HEK293 (cell line): ENCODE results near the gene LAMB2.

ENCODE experiments used
- CTCF ChIA-PET: fragments of 350-600 bp; formaldehyde crosslinking; extraction: SDS; loops from one replicate; lab custom pipeline; 2021; ENCODE audit warnings: antibody characterized with exemption; lab: Yijun Ruan, JAX
- POLR2A ChIA-PET: fragments of 300-600 bp; formaldehyde crosslinking; extraction: SDS; loops from one replicate; lab custom pipeline; 2020; ENCODE audit warnings: antibody characterized with exemption, inconsistent platforms; lab: Yijun Ruan, JAX
- H3K27ac ChIP-seq: fragments of 200-500 bp; sonication (Bioruptor generic); 2 replicates; pipeline ENCODE4 v1.5.1; 2014; ENCODE audit warnings: low read depth, low read length, control low read depth, inconsistent platforms; ENCODE audit errors: extremely low read depth
- H3K36me3 ChIP-seq, 2 experiments: fragments of 200-500 bp in 1 of 2; sonication (Bioruptor generic) in 1 of 2; 1 replicate in 1 of 2; 2 replicates in 1 of 2; pipeline ENCODE4 v1.5.1; 2014 to 2017; ENCODE audit warnings: inconsistent platforms in 2 of 2, low read length in 2 of 2; ENCODE audit not compliant: control insufficient read depth in 2 of 2, insufficient read depth in 1 of 2
- H3K4me1 ChIP-seq: fragments of 200-500 bp; sonication (Bioruptor generic); 2 replicates; pipeline ENCODE4 v1.5.1; 2014; ENCODE audit warnings: mild to moderate bottlenecking, low read length, inconsistent platforms; ENCODE audit not compliant: control insufficient read depth, insufficient read depth
- H3K4me3 ChIP-seq: 2 replicates; pipeline ENCODE4 v1.5.1; 2011; ENCODE audit warnings: low read depth, mild to moderate bottlenecking, control low read depth, low read length, moderate library complexity
- H3K9me3 ChIP-seq: fragments of 200-500 bp; sonication (Bioruptor generic); 2 replicates; pipeline ENCODE4 v1.5.1; 2014; ENCODE audit warnings: low read depth, low read length, inconsistent platforms; ENCODE audit not compliant: control insufficient read depth, insufficient read depth
- GLIS1 ChIP-seq: fragments of 450-650 bp; formaldehyde crosslinking; IDR thresholded peaks from 2 replicates; pipeline ENCODE4 v1.5.1; 2016; ENCODE audit warnings: missing biosample characterization, missing genetic modification characterization
- GLIS2 ChIP-seq: fragments of 450-650 bp; formaldehyde crosslinking; IDR thresholded peaks from 2 replicates; pipeline ENCODE4 v1.5.1; 2016; ENCODE audit warnings: missing biosample characterization, missing genetic modification characterization
- KLF7 ChIP-seq: fragments of 450-650 bp; formaldehyde crosslinking; IDR thresholded peaks from 2 replicates; pipeline ENCODE4 v1.5.1; 2016; ENCODE audit warnings: missing biosample characterization, missing genetic modification characterization, borderline replicate concordance
- KLF9 ChIP-seq: fragments of 450-650 bp; formaldehyde crosslinking; IDR thresholded peaks from 2 replicates; pipeline ENCODE4 v1.5.1; 2016; ENCODE audit warnings: missing biosample characterization, missing genetic modification characterization, low read depth
- SCRT2 ChIP-seq: fragments of 450-650 bp; formaldehyde crosslinking; IDR thresholded peaks from 2 replicates; pipeline ENCODE4 v1.5.1; 2016; ENCODE audit warnings: missing biosample characterization, missing genetic modification characterization
- SP2 ChIP-seq: fragments of 450-650 bp; formaldehyde crosslinking; IDR thresholded peaks from 2 replicates; pipeline ENCODE4 v1.5.1; 2016; ENCODE audit warnings: missing biosample characterization, missing genetic modification characterization
- ZBTB11 ChIP-seq: fragments of 450-650 bp; formaldehyde crosslinking; conservative IDR thresholded peaks from 2 replicates; pipeline ENCODE4 v1.5.1; 2016; ENCODE audit warnings: low read depth, missing biosample characterization, missing genetic modification characterization
- ZBTB7A ChIP-seq: fragments of 450-650 bp; formaldehyde crosslinking; IDR thresholded peaks from 2 replicates; pipeline ENCODE4 v1.5.1; 2016; ENCODE audit warnings: low read depth, missing biosample characterization, missing genetic modification characterization
- ZBTB8A ChIP-seq: fragments of 450-650 bp; formaldehyde crosslinking; IDR thresholded peaks from 2 replicates; pipeline ENCODE4 v1.5.1; 2016; ENCODE audit warnings: missing biosample characterization, missing genetic modification characterization
- ZFHX2 ChIP-seq: fragments of 450-650 bp; formaldehyde crosslinking; conservative IDR thresholded peaks from 2 replicates; pipeline ENCODE4 v1.5.1; 2016; ENCODE audit warnings: missing biosample characterization, missing genetic modification characterization
- ZFP37 ChIP-seq: fragments of 450-650 bp; formaldehyde crosslinking; IDR thresholded peaks from 2 replicates; pipeline ENCODE4 v1.5.1; 2016; ENCODE audit warnings: missing biosample characterization, missing genetic modification characterization
- ZFP41 ChIP-seq: fragments of 450-650 bp; formaldehyde crosslinking; IDR thresholded peaks from 2 replicates; pipeline ENCODE4 v1.5.1; 2016; ENCODE audit warnings: missing biosample characterization, missing genetic modification characterization, borderline replicate concordance
- ZFP69B ChIP-seq: fragments of 450-650 bp; formaldehyde crosslinking; IDR thresholded peaks from 2 replicates; pipeline ENCODE4 v1.5.1; 2016; ENCODE audit warnings: missing biosample characterization, missing genetic modification characterization
- ZNF391 ChIP-seq: fragments of 450-650 bp; formaldehyde crosslinking; IDR thresholded peaks from 2 replicates; pipeline ENCODE4 v1.5.1; 2016; ENCODE audit warnings: low read depth, missing biosample characterization, missing genetic modification characterization, borderline replicate concordance
- ZNF423 ChIP-seq: fragments of 450-650 bp; formaldehyde crosslinking; IDR thresholded peaks from 2 replicates; pipeline ENCODE4 v1.5.1; 2016; ENCODE audit warnings: missing biosample characterization, missing genetic modification characterization
- ZNF561 ChIP-seq: fragments of 450-650 bp; IDR thresholded peaks from 2 replicates; pipeline ENCODE4 v1.5.1; 2018; ENCODE audit warnings: missing biosample characterization, missing genetic modification characterization, borderline replicate concordance
- ZNF600 ChIP-seq: fragments of 450-650 bp; formaldehyde crosslinking; IDR thresholded peaks from 2 replicates; pipeline ENCODE4 v1.5.1; 2016; ENCODE audit warnings: missing biosample characterization, missing genetic modification characterization
- ZNF629 ChIP-seq: fragments of 450-650 bp; formaldehyde crosslinking; IDR thresholded peaks from 2 replicates; pipeline ENCODE4 v1.5.1; 2017; ENCODE audit warnings: missing biosample characterization, missing genetic modification characterization
- ZNF660 ChIP-seq: fragments of 450-650 bp; IDR thresholded peaks from 2 replicates; pipeline ENCODE4 v1.5.1; 2018; ENCODE audit warnings: missing biosample characterization, mild to moderate bottlenecking, missing genetic modification characterization
- ZNF843 ChIP-seq: fragments of 450-650 bp; formaldehyde crosslinking; IDR thresholded peaks from 2 replicates; pipeline ENCODE4 v1.5.1; 2016; ENCODE audit warnings: missing biosample characterization, missing genetic modification characterization
- TF ChIP-seq, protein P1 (sequence below): fragments of 450-650 bp; formaldehyde crosslinking; IDR thresholded peaks from 2 replicates; pipeline ENCODE4 v1.5.1; 2016; ENCODE audit warnings: missing biosample characterization, missing genetic modification characterization
- TF ChIP-seq, protein P2 (sequence below): fragments of 450-650 bp; formaldehyde crosslinking; IDR thresholded peaks from 2 replicates; pipeline ENCODE4 v1.5.1; 2016; ENCODE audit warnings: missing biosample characterization, missing genetic modification characterization
- TF ChIP-seq, protein P3 (sequence below): fragments of 450-650 bp; formaldehyde crosslinking; IDR thresholded peaks from 2 replicates; pipeline ENCODE4 v1.5.1; 2017; ENCODE audit warnings: missing biosample characterization, missing genetic modification characterization
- TF ChIP-seq, protein P4 (sequence below): fragments of 450-650 bp; formaldehyde crosslinking; optimal IDR thresholded peaks from 2 replicates; pipeline ENCODE3; 2016; ENCODE audit warnings: missing biosample characterization, mild to moderate bottlenecking, missing genetic modification characterization

Gene LAMB2

DNA sequence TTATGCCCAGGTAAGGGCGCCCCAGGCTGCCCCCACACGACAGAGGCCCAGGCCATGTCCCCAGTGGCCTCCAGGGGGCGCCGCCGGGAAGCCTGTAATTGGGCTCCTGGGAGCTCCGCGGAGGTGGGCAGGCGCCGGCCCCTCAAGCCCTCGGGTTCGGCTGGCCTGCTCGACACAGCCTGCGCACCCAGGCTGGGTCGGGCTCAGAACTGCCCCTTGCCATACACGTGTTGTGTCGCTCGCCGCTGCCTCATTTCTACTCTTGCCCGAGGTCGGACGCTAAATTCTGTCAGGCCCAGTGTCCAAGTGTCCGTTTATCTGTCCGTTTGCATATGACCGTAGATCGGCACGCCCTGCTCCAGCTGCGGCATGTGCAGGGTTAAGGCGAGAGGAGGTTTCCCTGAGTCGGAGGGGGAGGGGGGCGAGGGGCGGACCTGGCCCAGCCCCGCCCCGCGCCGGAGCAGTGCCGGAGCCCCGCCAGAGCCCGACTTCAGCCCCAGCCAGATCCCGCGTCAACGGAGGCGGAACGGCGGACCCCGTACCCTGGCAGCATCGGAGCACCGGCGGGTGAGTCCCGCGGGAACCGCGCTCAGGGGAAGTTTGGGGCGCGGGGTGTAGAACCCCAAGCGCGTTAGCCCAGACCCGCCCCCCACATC lies 38.4 kb upstream of the LAMB2 start, which contains the start of gene KLHDC8B:
Gene KLHDC8B (plus strand): TSS at position 480 of the 656 bp plus-strand sequence. CDS start 1,172 bp downstream, outside the sequence.
- peaks cover 0 to 27% of the 10 kb centered on the region in 2 experiments; a peak in 1 of 3 replicates for H3K36me3 ChIP-seq
- peaks cover 7% of the 10 kb centered on the region for H3K4me1 ChIP-seq
- H3K9me3 ChIP-seq, result no peaks in the 10 kb centered on the region
- H3K27ac ChIP-seq, result peak within 1 kb of the TSS; percentile 58; the same call in 1 of the 2 replicates
- H3K4me3 ChIP-seq, result peak within 1 kb of the TSS; percentile 62
- ChIA-PET POLR2A (interaction anchor here (0.7 to 1.6 kb wide), 7 partner anchors 9 to 241 kb away, joined by 3 to 9 read pairs (median 4); partner anchors contain the start of genes IMPDH2, RHOA, TCTA and USP19), CTCF (interaction anchor here (0.6 to 1.7 kb wide), 19 partner anchors 8 to 373 kb away, joined by 3 to 8 read pairs (median 3); partner anchors contain the start of genes LAMB2, USP19 and USP4)
- TF ChIP-seq ZNF660 (peak; percentile 49; the same call in 1 of the 2 replicates), ZBTB8A (peak; percentile 88), ZNF843 (peak; percentile 55; the same call in 1 of the 2 replicates), SP2 (peak; percentile 77), ZBTB7A (tag by site-specific recombination) (0 out of 2 replicates have a peak, but pooled peaks have one; percentile 37), SCRT2 (tag by site-specific recombination) (no peak), ZFHX2 (tag by site-specific recombination) (peak; percentile 52), ZFP41 (tag by site-specific recombination) (no peak), ZFP69B (peak; percentile 75; the same call in 1 of the 2 replicates), ZNF561 (tag by site-specific recombination) (peak; percentile 74; the same call in 1 of the 2 replicates), KLF9 (peak; percentile 85), ZNF423 (tag by site-specific recombination) (peak; percentile 49; the same call in 1 of the 2 replicates), ZBTB11 (tag by site-specific recombination) (peak; percentile 41; the same call in 1 of the 2 replicates), ZNF600 (tag by site-specific recombination) (peak; percentile 86), ZNF629 (peak; percentile 55; the same call in 1 of the 2 replicates), GLIS2 (peak; percentile 55), ZFP37 (tag by site-specific recombination) (peak; percentile 65; the same call in 1 of the 2 replicates), ZNF391 (tag by site-specific recombination) (0 out of 2 replicates have a peak, but pooled peaks have one; percentile 20), GLIS1 (tag by site-specific recombination) (peak; percentile 54), KLF7 (tag by site-specific recombination) (peak; percentile 71; the same call in 1 of the 2 replicates)
- TF ChIP-seq, protein P1, sequence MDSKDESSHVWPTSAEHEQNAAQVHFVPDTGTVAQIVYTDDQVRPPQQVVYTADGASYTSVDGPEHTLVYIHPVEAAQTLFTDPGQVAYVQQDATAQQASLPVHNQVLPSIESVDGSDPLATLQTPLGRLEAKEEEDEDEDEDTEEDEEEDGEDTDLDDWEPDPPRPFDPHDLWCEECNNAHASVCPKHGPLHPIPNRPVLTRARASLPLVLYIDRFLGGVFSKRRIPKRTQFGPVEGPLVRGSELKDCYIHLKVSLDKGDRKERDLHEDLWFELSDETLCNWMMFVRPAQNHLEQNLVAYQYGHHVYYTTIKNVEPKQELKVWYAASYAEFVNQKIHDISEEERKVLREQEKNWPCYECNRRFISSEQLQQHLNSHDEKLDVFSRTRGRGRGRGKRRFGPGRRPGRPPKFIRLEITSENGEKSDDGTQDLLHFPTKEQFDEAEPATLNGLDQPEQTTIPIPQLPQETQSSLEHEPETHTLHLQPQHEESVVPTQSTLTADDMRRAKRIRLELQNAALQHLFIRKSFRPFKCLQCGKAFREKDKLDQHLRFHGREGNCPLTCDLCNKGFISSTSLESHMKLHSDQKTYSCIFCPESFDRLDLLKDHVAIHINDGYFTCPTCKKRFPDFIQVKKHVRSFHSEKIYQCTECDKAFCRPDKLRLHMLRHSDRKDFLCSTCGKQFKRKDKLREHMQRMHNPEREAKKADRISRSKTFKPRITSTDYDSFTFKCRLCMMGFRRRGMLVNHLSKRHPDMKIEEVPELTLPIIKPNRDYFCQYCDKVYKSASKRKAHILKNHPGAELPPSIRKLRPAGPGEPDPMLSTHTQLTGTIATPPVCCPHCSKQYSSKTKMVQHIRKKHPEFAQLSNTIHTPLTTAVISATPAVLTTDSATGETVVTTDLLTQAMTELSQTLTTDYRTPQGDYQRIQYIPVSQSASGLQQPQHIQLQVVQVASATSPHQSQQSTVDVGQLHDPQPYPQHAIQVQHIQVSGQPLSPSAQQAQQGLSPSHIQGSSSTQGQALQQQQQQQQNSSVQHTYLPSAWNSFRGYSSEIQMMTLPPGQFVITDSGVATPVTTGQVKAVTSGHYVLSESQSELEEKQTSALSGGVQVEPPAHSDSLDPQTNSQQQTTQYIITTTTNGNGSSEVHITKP, result peak; percentile 80
- TF ChIP-seq, protein P2, sequence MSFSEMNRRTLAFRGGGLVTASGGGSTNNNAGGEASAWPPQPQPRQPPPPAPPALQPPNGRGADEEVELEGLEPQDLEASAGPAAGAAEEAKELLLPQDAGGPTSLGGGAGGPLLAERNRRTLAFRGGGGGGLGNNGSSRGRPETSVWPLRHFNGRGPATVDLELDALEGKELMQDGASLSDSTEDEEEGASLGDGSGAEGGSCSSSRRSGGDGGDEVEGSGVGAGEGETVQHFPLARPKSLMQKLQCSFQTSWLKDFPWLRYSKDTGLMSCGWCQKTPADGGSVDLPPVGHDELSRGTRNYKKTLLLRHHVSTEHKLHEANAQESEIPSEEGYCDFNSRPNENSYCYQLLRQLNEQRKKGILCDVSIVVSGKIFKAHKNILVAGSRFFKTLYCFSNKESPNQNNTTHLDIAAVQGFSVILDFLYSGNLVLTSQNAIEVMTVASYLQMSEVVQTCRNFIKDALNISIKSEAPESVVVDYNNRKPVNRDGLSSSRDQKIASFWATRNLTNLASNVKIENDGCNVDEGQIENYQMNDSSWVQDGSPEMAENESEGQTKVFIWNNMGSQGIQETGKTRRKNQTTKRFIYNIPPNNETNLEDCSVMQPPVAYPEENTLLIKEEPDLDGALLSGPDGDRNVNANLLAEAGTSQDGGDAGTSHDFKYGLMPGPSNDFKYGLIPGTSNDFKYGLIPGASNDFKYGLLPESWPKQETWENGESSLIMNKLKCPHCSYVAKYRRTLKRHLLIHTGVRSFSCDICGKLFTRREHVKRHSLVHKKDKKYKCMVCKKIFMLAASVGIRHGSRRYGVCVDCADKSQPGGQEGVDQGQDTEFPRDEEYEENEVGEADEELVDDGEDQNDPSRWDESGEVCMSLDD, result peak; percentile 83; the same call in 1 of the 2 replicates
- TF ChIP-seq, protein P3, sequence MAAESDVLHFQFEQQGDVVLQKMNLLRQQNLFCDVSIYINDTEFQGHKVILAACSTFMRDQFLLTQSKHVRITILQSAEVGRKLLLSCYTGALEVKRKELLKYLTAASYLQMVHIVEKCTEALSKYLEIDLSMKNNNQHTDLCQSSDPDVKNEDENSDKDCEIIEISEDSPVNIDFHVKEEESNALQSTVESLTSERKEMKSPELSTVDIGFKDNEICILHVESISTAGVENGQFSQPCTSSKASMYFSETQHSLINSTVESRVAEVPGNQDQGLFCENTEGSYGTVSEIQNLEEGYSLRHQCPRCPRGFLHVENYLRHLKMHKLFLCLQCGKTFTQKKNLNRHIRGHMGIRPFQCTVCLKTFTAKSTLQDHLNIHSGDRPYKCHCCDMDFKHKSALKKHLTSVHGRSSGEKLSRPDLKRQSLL (tag by site-specific recombination), result 0 out of 2 replicates have a peak, but pooled peaks have one; percentile 60
- TF ChIP-seq, protein P4, sequence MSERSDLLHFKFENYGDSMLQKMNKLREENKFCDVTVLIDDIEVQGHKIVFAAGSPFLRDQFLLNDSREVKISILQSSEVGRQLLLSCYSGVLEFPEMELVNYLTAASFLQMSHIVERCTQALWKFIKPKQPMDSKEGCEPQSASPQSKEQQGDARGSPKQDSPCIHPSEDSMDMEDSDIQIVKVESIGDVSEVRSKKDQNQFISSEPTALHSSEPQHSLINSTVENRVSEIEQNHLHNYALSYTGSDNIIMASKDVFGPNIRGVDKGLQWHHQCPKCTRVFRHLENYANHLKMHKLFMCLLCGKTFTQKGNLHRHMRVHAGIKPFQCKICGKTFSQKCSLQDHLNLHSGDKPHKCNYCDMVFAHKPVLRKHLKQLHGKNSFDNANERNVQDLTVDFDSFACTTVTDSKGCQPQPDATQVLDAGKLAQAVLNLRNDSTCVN (tag by site-specific recombination), result peak; percentile 62
